Fibroblast of pulmonary artery (primary cell): ENCODE results near the gene PPY.
A peak's percentile ranks its signal among the peaks of the same experiment; 100 is the strongest.

Source experiments
- DNase-seq: peaks from one replicate; pipeline ENCODE4 v3.0.0-alpha.2; 2010; ENCODE audit warnings: low read depth
- H3K4me3 ChIP-seq: replicated peaks from 2 replicates; pipeline ENCODE4 v1.5.1; 2011; ENCODE audit warnings: low read depth, mild to moderate bottlenecking, control low read depth, low read length, moderate library complexity
- TF ChIP-seq, protein P1 (sequence below): IDR thresholded peaks from 2 replicates; pipeline ENCODE4 v1.5.1; 2011; ENCODE audit warnings: mild to moderate bottlenecking, control low read depth, low read length, inconsistent platforms; ENCODE audit errors: missing control alignments

Gene PPY

DNA sequence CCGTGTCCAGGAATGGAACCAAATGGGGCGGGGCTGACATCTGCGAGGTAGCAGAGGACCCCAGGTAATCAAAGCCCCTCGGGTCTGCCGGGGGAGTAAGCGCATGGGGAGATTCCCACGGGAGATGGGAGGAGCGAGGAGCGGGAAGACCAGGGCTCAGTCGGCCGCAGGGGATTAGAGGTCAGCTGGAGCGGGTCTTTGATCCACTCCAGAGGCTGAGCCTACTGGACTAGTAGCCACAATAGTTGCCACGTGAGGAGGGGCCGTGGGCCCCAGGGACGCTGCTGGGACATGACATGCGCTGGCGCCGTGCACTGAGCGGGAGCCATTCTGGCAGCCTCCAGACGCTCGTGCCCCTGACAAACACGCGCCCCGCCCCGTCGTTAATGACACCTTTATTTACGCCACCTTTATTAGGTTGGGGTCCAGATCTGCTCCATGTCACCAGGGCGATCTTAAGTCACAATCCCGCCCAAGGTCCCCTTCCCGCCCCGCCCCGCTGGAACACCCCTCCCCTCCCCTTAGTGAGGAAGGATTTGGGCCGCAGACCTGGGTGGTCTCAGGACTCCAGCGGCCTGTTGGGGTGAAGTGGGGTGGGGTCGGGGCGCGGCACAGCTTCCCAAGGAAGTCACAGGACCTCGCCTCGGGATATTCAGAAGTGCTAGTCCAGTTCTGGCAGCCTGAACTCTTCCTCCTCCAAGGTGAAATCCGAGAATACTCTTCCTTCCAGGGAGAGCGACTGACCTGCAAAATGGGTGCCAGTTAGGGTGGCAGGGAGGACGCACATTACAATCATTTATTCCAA is 15.0 kb downstream of the PPY start:
- TF ChIP-seq, protein P1, sequence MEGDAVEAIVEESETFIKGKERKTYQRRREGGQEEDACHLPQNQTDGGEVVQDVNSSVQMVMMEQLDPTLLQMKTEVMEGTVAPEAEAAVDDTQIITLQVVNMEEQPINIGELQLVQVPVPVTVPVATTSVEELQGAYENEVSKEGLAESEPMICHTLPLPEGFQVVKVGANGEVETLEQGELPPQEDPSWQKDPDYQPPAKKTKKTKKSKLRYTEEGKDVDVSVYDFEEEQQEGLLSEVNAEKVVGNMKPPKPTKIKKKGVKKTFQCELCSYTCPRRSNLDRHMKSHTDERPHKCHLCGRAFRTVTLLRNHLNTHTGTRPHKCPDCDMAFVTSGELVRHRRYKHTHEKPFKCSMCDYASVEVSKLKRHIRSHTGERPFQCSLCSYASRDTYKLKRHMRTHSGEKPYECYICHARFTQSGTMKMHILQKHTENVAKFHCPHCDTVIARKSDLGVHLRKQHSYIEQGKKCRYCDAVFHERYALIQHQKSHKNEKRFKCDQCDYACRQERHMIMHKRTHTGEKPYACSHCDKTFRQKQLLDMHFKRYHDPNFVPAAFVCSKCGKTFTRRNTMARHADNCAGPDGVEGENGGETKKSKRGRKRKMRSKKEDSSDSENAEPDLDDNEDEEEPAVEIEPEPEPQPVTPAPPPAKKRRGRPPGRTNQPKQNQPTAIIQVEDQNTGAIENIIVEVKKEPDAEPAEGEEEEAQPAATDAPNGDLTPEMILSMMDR, result no peak
- no peak overlapping the region for H3K4me3 ChIP-seq
- DNase-seq, result no peak

DNA sequence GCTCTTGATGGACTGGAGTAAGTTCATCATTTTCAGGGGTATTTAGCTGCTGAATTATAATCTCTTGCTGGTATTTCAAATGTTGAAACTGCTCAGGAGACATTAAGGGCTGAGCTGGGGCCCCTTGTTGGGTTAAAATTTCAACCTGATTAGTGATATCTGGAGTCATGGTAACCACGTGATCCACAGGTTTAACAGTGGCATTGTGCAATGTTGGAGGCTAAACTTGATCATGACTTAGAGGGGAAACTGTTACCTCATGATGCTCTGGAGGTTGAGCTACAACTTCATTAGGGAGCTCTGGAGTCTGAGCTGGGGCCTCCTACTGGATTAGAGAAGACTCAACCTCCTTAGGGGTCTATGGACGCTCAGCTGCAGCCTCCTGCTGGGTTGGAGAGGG is 17.7 kb downstream of the PPY start:
- DNase-seq, result no peak
- H3K4me3 ChIP-seq, result no peak overlapping the region
- TF ChIP-seq, protein P1, result no peak

GRCh38 chr17:43920500-43921095 is 21.7 kb downstream of the PPY start:
- no peak for DNase-seq
- TF ChIP-seq, protein P1, result no peak
- no peak overlapping the region for H3K4me3 ChIP-seq

GRCh38 chr17:43918026-43918389 is 24.3 kb downstream of the PPY start:
- no peak for DNase-seq
- TF ChIP-seq, protein P1, result no peak
- H3K4me3 ChIP-seq, result no peak overlapping the region

GRCh38 chr17:43917348-43918025 is 24.8 kb downstream of the PPY start:
- peak; percentile 42 for DNase-seq
- H3K4me3 ChIP-seq, result no peak overlapping the region
- TF ChIP-seq, protein P1, result peak; percentile 60

GRCh38 chr17:43917016-43917347 is 25.3 kb downstream of the PPY start:
- TF ChIP-seq, protein P1, result no peak
- no peak overlapping the region for H3K4me3 ChIP-seq
- DNase-seq, result no peak
